ENCODE data around the gene ACACA. TPM values are rescaled to one million over a fixed set of nuclear protein-coding genes. Genes with fewer than 3 reads are reported as not detected.
"Not testable (repeated sequence)": the region's sequence is repeated elsewhere in the genome, so short reads cannot be mapped to it uniquely, and the experiment has no call there.

The ACACA gene
- total RNA-seq, 1 donor from 2014 or later, result 14.3 TPM

GRCh38 chr17:37358098-37358829, 48.4 kb downstream of the ACACA start:
- DNase-seq (no peak), ATAC-seq (peak; percentile 22)
- intact Hi-C loops (cut with micrococcal nuclease), result no loop called here

- intact Hi-C loops (cut with micrococcal nuclease); DNase-seq; ATAC-seq: not testable (repeated sequence)
These were observed 49.7 kb downstream of the ACACA start for GRCh38 chr17:37356796-37357569.

GRCh38 chr17:37346863-37347402, 59.7 kb downstream of the ACACA start:
- ATAC-seq; intact Hi-C loops (cut with micrococcal nuclease): not testable (repeated sequence)

GRCh38 chr17:37344519-37344918, 62.1 kb downstream of the ACACA start:
- no peak for ATAC-seq
- intact Hi-C loops (cut with micrococcal nuclease), result no loop called here
- DNase-seq, result no peak

More at GRCh38 chr17:37346863-37347402, 59.7 kb downstream of the ACACA start:
- not testable (repeated sequence) for DNase-seq

GRCh38 chr17:37342589-37342988, 64.0 kb downstream of the ACACA start:
- intact Hi-C loops (cut with micrococcal nuclease), result no loop called here
- ATAC-seq (no peak), DNase-seq (no peak)

- DNase-seq, result no peak
- no peak for ATAC-seq
- intact Hi-C loops (cut with micrococcal nuclease), result no loop called here
These were observed 65.8 kb downstream of the ACACA start for GRCh38 chr17:37340804-37341203.

- intact Hi-C loops (cut with micrococcal nuclease), result no loop called here
- DNase-seq (no peak), ATAC-seq (no peak)
These were observed 67.3 kb downstream of the ACACA start for GRCh38 chr17:37339321-37339720.

- intact Hi-C loops (cut with micrococcal nuclease), result no loop called here
- ATAC-seq (no peak), DNase-seq (no peak)
These were observed 67.8 kb downstream of the ACACA start for GRCh38 chr17:37338847-37339246.

- intact Hi-C loops (cut with micrococcal nuclease), result no loop called here
- ATAC-seq, result no peak
- no peak for DNase-seq
These were observed 79.1 kb downstream of the ACACA start for GRCh38 chr17:37327341-37328090.

- DNase-seq (no peak), ATAC-seq (no peak)
- intact Hi-C loops (cut with micrococcal nuclease), result no loop called here
These were observed 83.6 kb downstream of the ACACA start for GRCh38 chr17:37322826-37323561.

- DNase-seq (no peak), ATAC-seq (no peak)
- intact Hi-C loops (cut with micrococcal nuclease), result no loop called here
These were observed 84.5 kb downstream of the ACACA start for GRCh38 chr17:37322106-37322505.

GRCh38 chr17:37318931-37319594, 87.6 kb downstream of the ACACA start:
- ATAC-seq (no peak), DNase-seq (no peak)
- intact Hi-C loops (cut with micrococcal nuclease), result no loop called here

- DNase-seq (no peak), ATAC-seq (no peak)
- intact Hi-C loops (cut with micrococcal nuclease), result no loop called here
These were observed 88.8 kb downstream of the ACACA start for GRCh38 chr17:37317867-37318266.

GRCh38 chr17:37315601-37316000, 91.0 kb downstream of the ACACA start:
- DNase-seq (no peak), ATAC-seq (no peak)
- intact Hi-C loops (cut with micrococcal nuclease), result no loop called here

GRCh38 chr17:37312137-37312923, 94.3 kb downstream of the ACACA start:
- DNase-seq (no peak), ATAC-seq (no peak)
- intact Hi-C loops (cut with micrococcal nuclease), result no loop called here

GRCh38 chr17:37310940-37311339, 95.7 kb downstream of the ACACA start:
- DNase-seq, result no peak
- intact Hi-C loops (cut with micrococcal nuclease), result no loop called here
- no peak for ATAC-seq

- no peak for DNase-seq
- no peak for ATAC-seq
- intact Hi-C loops (cut with micrococcal nuclease), result no loop called here
These were observed 97.6 kb downstream of the ACACA start for GRCh38 chr17:37309051-37309450.

GRCh38 chr17:37305406-37305905, 101.2 kb downstream of the ACACA start:
- DNase-seq (no peak), ATAC-seq (no peak)
- intact Hi-C loops (cut with micrococcal nuclease), result no loop called here
